GM23248 (cell line): ENCODE measurements around the gene DST.

Experiments used
- EZH2 ChIP-seq: fragments of 200-600 bp; sonication (generic); IDR thresholded peaks from 2 replicates; pipeline ENCODE4 v1.6.1; 2018; ENCODE audit warnings: antibody characterized with exemption, mild to moderate bottlenecking; ENCODE audit not compliant: insufficient read depth, poor library complexity, severe bottlenecking
- EZH2phosphoT487 ChIP-seq: fragments of 200-600 bp; sonication (generic); IDR thresholded peaks from 2 replicates; pipeline ENCODE4 v1.6.1; 2018; ENCODE audit warnings: antibody characterized with exemption, moderate library complexity, mild to moderate bottlenecking, low read depth; ENCODE audit not compliant: insufficient read depth

GRCh38 chr6:56604186-56604585 is 38.5 kb downstream of the DST start:
- TF ChIP-seq EZH2 (no peak), EZH2phosphoT487 (no peak)
